ENCODE data around the gene ATP6V1E1. TPM values are rescaled to one million over a fixed set of nuclear protein-coding genes. Genes with fewer than 3 reads are reported as not detected.

The ATP6V1E1 gene
- total and polyA plus RNA-seq, 2 of the 13 experiments (the other 11 are each of a cell fraction or from before 2014, with no cell fraction given): 69.3 to 90.9 TPM

DNA sequence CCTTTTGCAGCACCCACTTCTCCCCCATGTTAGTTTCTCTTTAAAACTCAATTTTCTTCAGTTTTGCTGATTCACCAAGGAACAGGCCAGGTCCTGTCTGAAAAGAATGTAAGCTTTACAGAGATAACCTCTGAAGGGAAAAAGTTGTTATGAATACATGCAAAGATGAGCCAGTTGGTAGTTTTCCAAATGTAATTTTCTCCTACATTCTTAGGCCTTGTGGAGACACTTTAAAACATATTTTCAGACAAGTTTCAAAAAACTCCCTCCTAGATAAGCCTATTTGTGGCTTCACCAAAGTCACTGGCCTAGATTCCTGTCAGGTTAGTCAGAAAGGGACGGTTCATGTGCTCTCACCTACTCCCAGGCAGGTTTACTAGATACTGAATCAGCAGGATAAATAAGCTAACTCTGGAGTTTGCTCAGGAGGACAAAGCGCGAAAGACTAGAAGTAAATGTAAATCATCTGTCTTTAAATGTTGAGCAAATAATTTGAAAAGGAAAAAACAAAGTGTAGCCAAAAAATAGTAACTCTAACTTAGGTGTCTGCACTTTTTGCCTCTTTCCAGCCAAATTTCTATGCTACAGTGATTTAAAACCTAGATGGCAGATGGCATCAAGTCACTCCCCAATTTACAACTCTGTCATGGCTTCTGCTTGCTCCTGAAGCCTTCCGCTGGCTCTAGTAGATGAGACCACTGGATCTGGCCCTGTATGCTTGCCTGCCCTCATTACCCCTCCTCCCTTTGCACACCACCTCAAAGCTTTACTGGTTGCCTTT is 4.9 kb upstream of the ATP6V1E1 start (continued):
- TF ChIP-seq ZBTB26 (CRISPR knock-in tag; IDR thresholded peaks at IDR 0.05; ENCODE audit: borderline replicate concordance) (peak; percentile 55; the same call in 1 of the 2 replicates), EP300 (IDR thresholded peaks at IDR 0.05; ENCODE audit: low read depth in 2 of 2, low read length in 2 of 2) (peak in 1 of 2 experiments; percentile 58; a peak in 1 of 4 replicates), EP300 (CRISPR knock-in tag; IDR thresholded peaks at IDR 0.05; ENCODE audit: borderline replicate concordance) (no peak), ZFY (CRISPR knock-in tag; IDR thresholded peaks at IDR 0.05) (peak; percentile 40), ZNF883 (CRISPR knock-in tag; IDR thresholded peaks at IDR 0.05; ENCODE audit: not compliant biosample characterization) (no peak), FOXJ3 (CRISPR knock-in tag; IDR thresholded peaks at IDR 0.05; ENCODE audit: borderline replicate concordance) (peak; percentile 19; the same call in 1 of the 2 replicates), ZMAT3 (CRISPR knock-in tag; conservative IDR thresholded peaks at IDR 0.05) (0 out of 2 replicates have a peak, but pooled peaks have one; percentile 28), HNRNPLL (IDR thresholded peaks at IDR 0.05; ENCODE audit: low read depth, low read length, poor library complexity, severe bottlenecking) (no peak), KDM4B (CRISPR knock-in tag; IDR thresholded peaks at IDR 0.05) (no peak), TEAD3 (CRISPR knock-in tag; optimal IDR thresholded peaks at IDR 0.05; ENCODE audit: borderline replicate concordance) (peak; percentile 64), FOSL1 (CRISPR knock-in tag; IDR thresholded peaks at IDR 0.05; ENCODE audit: borderline replicate concordance) (peak; percentile 77), CREM (IDR thresholded peaks at IDR 0.05) (0 out of 2 replicates have a peak, but pooled peaks have one; percentile 17), CREM (CRISPR knock-in tag; IDR thresholded peaks at IDR 0.05) (no peak), PLRG1 (conservative IDR thresholded peaks at IDR 0.05) (no peak), ZBTB7B (CRISPR knock-in tag; IDR thresholded peaks at IDR 0.05) (no peak), ZC3H13 (CRISPR knock-in tag; IDR thresholded peaks at IDR 0.05) (no peak), FOXP4 (CRISPR knock-in tag; IDR thresholded peaks at IDR 0.05) (0 out of 2 replicates have a peak, but pooled peaks have one; percentile 17)
- TF ChIP-seq, protein P1, sequence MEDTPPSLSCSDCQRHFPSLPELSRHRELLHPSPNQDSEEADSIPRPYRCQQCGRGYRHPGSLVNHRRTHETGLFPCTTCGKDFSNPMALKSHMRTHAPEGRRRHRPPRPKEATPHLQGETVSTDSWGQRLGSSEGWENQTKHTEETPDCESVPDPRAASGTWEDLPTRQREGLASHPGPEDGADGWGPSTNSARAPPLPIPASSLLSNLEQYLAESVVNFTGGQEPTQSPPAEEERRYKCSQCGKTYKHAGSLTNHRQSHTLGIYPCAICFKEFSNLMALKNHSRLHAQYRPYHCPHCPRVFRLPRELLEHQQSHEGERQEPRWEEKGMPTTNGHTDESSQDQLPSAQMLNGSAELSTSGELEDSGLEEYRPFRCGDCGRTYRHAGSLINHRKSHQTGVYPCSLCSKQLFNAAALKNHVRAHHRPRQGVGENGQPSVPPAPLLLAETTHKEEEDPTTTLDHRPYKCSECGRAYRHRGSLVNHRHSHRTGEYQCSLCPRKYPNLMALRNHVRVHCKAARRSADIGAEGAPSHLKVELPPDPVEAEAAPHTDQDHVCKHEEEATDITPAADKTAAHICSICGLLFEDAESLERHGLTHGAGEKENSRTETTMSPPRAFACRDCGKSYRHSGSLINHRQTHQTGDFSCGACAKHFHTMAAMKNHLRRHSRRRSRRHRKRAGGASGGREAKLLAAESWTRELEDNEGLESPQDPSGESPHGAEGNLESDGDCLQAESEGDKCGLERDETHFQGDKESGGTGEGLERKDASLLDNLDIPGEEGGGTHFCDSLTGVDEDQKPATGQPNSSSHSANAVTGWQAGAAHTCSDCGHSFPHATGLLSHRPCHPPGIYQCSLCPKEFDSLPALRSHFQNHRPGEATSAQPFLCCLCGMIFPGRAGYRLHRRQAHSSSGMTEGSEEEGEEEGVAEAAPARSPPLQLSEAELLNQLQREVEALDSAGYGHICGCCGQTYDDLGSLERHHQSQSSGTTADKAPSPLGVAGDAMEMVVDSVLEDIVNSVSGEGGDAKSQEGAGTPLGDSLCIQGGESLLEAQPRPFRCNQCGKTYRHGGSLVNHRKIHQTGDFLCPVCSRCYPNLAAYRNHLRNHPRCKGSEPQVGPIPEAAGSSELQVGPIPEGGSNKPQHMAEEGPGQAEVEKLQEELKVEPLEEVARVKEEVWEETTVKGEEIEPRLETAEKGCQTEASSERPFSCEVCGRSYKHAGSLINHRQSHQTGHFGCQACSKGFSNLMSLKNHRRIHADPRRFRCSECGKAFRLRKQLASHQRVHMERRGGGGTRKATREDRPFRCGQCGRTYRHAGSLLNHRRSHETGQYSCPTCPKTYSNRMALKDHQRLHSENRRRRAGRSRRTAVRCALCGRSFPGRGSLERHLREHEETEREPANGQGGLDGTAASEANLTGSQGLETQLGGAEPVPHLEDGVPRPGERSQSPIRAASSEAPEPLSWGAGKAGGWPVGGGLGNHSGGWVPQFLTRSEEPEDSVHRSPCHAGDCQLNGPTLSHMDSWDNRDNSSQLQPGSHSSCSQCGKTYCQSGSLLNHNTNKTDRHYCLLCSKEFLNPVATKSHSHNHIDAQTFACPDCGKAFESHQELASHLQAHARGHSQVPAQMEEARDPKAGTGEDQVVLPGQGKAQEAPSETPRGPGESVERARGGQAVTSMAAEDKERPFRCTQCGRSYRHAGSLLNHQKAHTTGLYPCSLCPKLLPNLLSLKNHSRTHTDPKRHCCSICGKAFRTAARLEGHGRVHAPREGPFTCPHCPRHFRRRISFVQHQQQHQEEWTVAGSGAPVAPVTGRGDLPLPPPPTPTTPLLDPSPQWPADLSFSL (CRISPR knock-in tag; IDR thresholded peaks at IDR 0.05): no peak
- TF ChIP-seq, protein P2, sequence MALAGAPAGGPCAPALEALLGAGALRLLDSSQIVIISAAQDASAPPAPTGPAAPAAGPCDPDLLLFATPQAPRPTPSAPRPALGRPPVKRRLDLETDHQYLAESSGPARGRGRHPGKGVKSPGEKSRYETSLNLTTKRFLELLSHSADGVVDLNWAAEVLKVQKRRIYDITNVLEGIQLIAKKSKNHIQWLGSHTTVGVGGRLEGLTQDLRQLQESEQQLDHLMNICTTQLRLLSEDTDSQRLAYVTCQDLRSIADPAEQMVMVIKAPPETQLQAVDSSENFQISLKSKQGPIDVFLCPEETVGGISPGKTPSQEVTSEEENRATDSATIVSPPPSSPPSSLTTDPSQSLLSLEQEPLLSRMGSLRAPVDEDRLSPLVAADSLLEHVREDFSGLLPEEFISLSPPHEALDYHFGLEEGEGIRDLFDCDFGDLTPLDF (CRISPR knock-in tag; IDR thresholded peaks at IDR 0.05): peak; percentile 36; the same call in 1 of the 2 replicates

Data from HepG2 (cell line).